B cell (primary cell): ENCODE data around the gene TBCB. TPM values are rescaled to one million over a fixed set of nuclear protein-coding genes. Genes with fewer than 3 reads are reported as not detected.

Experiments
- ATAC-seq: fragments of 200-7000 bp; cut with Tn5 transposase; one replicate; pipeline ENCODE4 v1.10.0; 2021; ENCODE audit warnings: low read depth, mild to moderate bottlenecking, moderate number of reproducible peaks, moderate library complexity
- CTCF ChIA-PET: fragments of 350-600 bp; sonication (Branson Sonifier 250); formaldehyde crosslinking; loops from one replicate; lab custom pipeline; 2021; ENCODE audit warnings: antibody characterized with exemption, inconsistent platforms; lab: Charles Lee
- POLR2A ChIA-PET: fragments of 350-600 bp; sonication (Branson Sonifier 250); formaldehyde crosslinking; loops from one replicate; lab custom pipeline; 2021; ENCODE audit warnings: antibody characterized with exemption; lab: Charles Lee
- DNase-seq: peaks from one replicate; pipeline ENCODE4 v3.0.0; 2013
- H2AFZ ChIP-seq: 2 replicates; pipeline ENCODE4 v1.6.1; 2012; ENCODE audit warnings: mild to moderate bottlenecking, low read depth, low read length; ENCODE audit not compliant: insufficient read depth, poor library complexity, severe bottlenecking
- H3K27ac ChIP-seq, 2 donors: 1 replicate in 1 of 2; 2 replicates in 1 of 2; pipeline ENCODE4 v1.5.1; 2012 to 2013; ENCODE audit warnings: low read length in 2 of 2, mild to moderate bottlenecking in 2 of 2, moderate library complexity in 1 of 2
- H3K27me3 ChIP-seq, 4 experiments: fragments of 200-600 bp in 1 of 4; sonication (generic) in 1 of 4; replicated peaks in 1 of 4; 1 replicate in 2 of 4; 2 replicates in 2 of 4; pipeline versions ENCODE4 v1.6.1 to v1.7.0; 2013 to 2016; ENCODE audit warnings: low read length in 3 of 4, mild to moderate bottlenecking in 2 of 4, mixed read lengths in 1 of 4, moderate library complexity in 1 of 4; ENCODE audit not compliant: insufficient read depth in 4 of 4, control insufficient read depth in 3 of 4; ENCODE audit errors: control extremely low read depth in 1 of 4
- H3K36me3 ChIP-seq, 2 experiments: replicated peaks in 1 of 2; 1 replicate in 1 of 2; 2 replicates in 1 of 2; pipeline versions ENCODE4 v1.6.1 to v1.7.1; 2013; ENCODE audit warnings: low read length in 1 of 2; ENCODE audit not compliant: insufficient read depth in 2 of 2, control insufficient read depth in 1 of 2; ENCODE audit errors: control extremely low read depth in 1 of 2, extremely low read depth in 1 of 2
- H3K4me1 ChIP-seq, 2 donors: fragments of 200-600 bp in 1 of 2; sonication (generic) in 1 of 2; 1 replicate in 1 of 2; 2 replicates in 1 of 2; pipeline versions ENCODE4 v1.5.1 to v1.6.1; 2013 to 2017; ENCODE audit warnings: low read length in 2 of 2; ENCODE audit not compliant: control insufficient read depth in 2 of 2, insufficient read depth in 2 of 2
- H3K4me2 ChIP-seq: replicated peaks from 2 replicates; pipeline ENCODE3; 2012; ENCODE audit warnings: mild to moderate bottlenecking, low read depth, low read length; ENCODE audit not compliant: poor library complexity, severe bottlenecking
- H3K4me3 ChIP-seq, 5 experiments: fragments of 200-600 bp in 1 of 5; sonication (generic) in 1 of 5; 1 replicate in 3 of 5; 2 replicates in 2 of 5; pipeline versions ENCODE4 v1.5.1 to v1.7.0; 2011 to 2016; ENCODE audit warnings: low read length in 4 of 5, mild to moderate bottlenecking in 4 of 5, low read depth in 2 of 5, control low read depth in 1 of 5, moderate library complexity in 1 of 5; ENCODE audit not compliant: insufficient read depth in 1 of 5; ENCODE audit errors: control extremely low read depth in 1 of 5, extremely low read depth in 1 of 5
- H3K79me2 ChIP-seq: fragments of 200-600 bp; sonication (generic); one replicate; pipeline ENCODE4 v1.6.0; 2016; ENCODE audit warnings: low read length; ENCODE audit not compliant: control insufficient read depth, insufficient read depth
- H3K9ac ChIP-seq: fragments of 200-600 bp; sonication (generic); 2 replicates; pipeline ENCODE4 v1.6.1; 2017; ENCODE audit warnings: mild to moderate bottlenecking, low read length, moderate library complexity
- H3K9me3 ChIP-seq, 3 donors: one replicate each; pipeline versions ENCODE4 v1.6.1 to v1.7.1; 2013; ENCODE audit warnings: low read length in 2 of 3; ENCODE audit not compliant: control insufficient read depth in 2 of 3, insufficient read depth in 1 of 3; ENCODE audit errors: control extremely low read depth in 1 of 3
- H4K20me1 ChIP-seq: 2 replicates; pipeline ENCODE4 v1.6.0; 2012; ENCODE audit warnings: mild to moderate bottlenecking, low read length; ENCODE audit not compliant: insufficient read depth, control insufficient read depth, poor library complexity, severe bottlenecking
- H3K27ac Mint-ChIP-seq: one replicate; pipeline ENCODE4 v1.8.0; 2021; ENCODE audit warnings: mixed read lengths
- H3K27me3 Mint-ChIP-seq: one replicate; pipeline ENCODE4 v1.8.0; 2021; ENCODE audit warnings: mixed read lengths
- H3K4me1 Mint-ChIP-seq: one replicate; pipeline ENCODE4 v1.8.0; 2021; ENCODE audit warnings: mixed read lengths
- H3K4me3 Mint-ChIP-seq: one replicate; pipeline ENCODE4 v1.8.0; 2021; ENCODE audit warnings: mixed read lengths
- H3K9me3 Mint-ChIP-seq: one replicate; pipeline ENCODE4 v1.8.0; 2022; ENCODE audit warnings: mixed read lengths; ENCODE audit not compliant: insufficient read depth
- EZH2 ChIP-seq: IDR thresholded peaks from 2 replicates; pipeline ENCODE4 v1.6.1; 2012; ENCODE audit warnings: borderline replicate concordance, low read depth, mild to moderate bottlenecking, moderate library complexity, low read length; ENCODE audit not compliant: insufficient read depth, poor library complexity, severe bottlenecking
- WGBS: methylation state at CpG from one replicate; pipeline ENCODE4 v1.1.5; 2013; ENCODE audit warnings: missing lambda C conversion rate; ENCODE audit not compliant: insufficient coverage; 5-methylcytosine and 5-hydroxymethylcytosine counted together
- intact Hi-C: fragments of 100-400 bp; cut with micrococcal nuclease; formaldehyde crosslinking; loops from one replicate; pipeline ENCODE4 v1.10.0; 2022
- polyA plus RNA-seq: library from polyadenylated mRNA; depleted of rRNA; stranded (reverse); fragments of >200 nt; gene quantifications from 2 replicates; pipeline ENCODE4 v1.2.3, GENCODE V29; 2012
- total RNA-seq, 2 donors: library from RNA; stranded (reverse); fragments of 120-200 nt in 1 of 2; gene quantifications; 1 replicate in 1 of 2; 2 replicates in 1 of 2; pipeline versions ENCODE4 v1.2.3 to v1.2.4, GENCODE V29; 2013 to 2022
- TF ChIP-seq, protein P1 (sequence below): fragments of 200-600 bp; IDR thresholded peaks from one replicate; pipeline ENCODE4 v1.8.0; 2022; ENCODE audit warnings: antibody characterized with exemption, mild to moderate bottlenecking

The TBCB gene
- total and polyA plus RNA-seq, 2 donors (not counting 1 experiment from before 2014, with no cell fraction given): 148 to 187 TPM

DNA sequence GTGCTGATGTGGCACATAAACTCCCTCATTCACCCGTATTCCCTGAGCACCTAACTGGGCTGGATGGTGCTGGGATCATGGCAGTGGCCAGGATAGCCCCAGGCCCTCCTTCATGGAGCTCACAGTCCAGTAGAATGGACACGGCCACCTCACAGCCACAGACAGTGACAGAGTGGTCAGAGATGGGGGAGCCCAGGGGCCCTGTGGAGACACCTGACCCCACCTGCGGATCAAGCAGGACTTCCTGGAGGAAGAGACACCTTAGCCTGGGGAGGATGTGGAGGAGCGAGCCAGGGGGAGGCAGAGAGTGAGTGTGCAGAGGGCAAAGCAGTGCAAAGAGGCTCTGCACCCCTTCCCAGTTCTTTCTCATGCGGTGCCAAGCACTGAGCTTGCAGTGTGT, 25.4 kb upstream of the TBCB start:
- intact Hi-C loops: no loop called here
- Mint-ChIP-seq H3K4me1 (no peaks in the 10 kb centered on the region), H3K27me3 (no peaks in the 10 kb centered on the region), H3K27ac (no peak overlapping the region), H3K9me3 (no peaks in the 10 kb centered on the region), H3K4me3 (no peak overlapping the region)
- ATAC-seq (no peak), DNase-seq (no peak)
- no peak overlapping the region for H2AFZ ChIP-seq
- 100% methylated on average over 2 of the region's 5 CpGs for WGBS
- H3K4me2 ChIP-seq: no peak overlapping the region
- no peak overlapping the region for H3K9ac ChIP-seq
- no peaks in the 10 kb centered on the region for H3K79me2 ChIP-seq
- no peaks in the 10 kb centered on the region for H3K36me3 ChIP-seq
- ChIA-PET POLR2A (no interaction called here), CTCF (interaction anchor here (1.0 kb wide), 1 partner anchor 38 kb away, joined by 4 read pairs; no protein-coding TSS in a partner anchor)
- no peak overlapping the region for H3K4me3 ChIP-seq
- H3K4me1 ChIP-seq: no peaks in the 10 kb centered on the region
- H3K27me3 ChIP-seq: no peaks in the 10 kb centered on the region
- no peak overlapping the region for H3K27ac ChIP-seq
- H4K20me1 ChIP-seq: no peaks in the 10 kb centered on the region
- TF ChIP-seq, protein P1, sequence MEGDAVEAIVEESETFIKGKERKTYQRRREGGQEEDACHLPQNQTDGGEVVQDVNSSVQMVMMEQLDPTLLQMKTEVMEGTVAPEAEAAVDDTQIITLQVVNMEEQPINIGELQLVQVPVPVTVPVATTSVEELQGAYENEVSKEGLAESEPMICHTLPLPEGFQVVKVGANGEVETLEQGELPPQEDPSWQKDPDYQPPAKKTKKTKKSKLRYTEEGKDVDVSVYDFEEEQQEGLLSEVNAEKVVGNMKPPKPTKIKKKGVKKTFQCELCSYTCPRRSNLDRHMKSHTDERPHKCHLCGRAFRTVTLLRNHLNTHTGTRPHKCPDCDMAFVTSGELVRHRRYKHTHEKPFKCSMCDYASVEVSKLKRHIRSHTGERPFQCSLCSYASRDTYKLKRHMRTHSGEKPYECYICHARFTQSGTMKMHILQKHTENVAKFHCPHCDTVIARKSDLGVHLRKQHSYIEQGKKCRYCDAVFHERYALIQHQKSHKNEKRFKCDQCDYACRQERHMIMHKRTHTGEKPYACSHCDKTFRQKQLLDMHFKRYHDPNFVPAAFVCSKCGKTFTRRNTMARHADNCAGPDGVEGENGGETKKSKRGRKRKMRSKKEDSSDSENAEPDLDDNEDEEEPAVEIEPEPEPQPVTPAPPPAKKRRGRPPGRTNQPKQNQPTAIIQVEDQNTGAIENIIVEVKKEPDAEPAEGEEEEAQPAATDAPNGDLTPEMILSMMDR: no peak
- TF ChIP-seq EZH2: no peak
- H3K9me3 ChIP-seq: no peaks in the 10 kb centered on the region

DNA sequence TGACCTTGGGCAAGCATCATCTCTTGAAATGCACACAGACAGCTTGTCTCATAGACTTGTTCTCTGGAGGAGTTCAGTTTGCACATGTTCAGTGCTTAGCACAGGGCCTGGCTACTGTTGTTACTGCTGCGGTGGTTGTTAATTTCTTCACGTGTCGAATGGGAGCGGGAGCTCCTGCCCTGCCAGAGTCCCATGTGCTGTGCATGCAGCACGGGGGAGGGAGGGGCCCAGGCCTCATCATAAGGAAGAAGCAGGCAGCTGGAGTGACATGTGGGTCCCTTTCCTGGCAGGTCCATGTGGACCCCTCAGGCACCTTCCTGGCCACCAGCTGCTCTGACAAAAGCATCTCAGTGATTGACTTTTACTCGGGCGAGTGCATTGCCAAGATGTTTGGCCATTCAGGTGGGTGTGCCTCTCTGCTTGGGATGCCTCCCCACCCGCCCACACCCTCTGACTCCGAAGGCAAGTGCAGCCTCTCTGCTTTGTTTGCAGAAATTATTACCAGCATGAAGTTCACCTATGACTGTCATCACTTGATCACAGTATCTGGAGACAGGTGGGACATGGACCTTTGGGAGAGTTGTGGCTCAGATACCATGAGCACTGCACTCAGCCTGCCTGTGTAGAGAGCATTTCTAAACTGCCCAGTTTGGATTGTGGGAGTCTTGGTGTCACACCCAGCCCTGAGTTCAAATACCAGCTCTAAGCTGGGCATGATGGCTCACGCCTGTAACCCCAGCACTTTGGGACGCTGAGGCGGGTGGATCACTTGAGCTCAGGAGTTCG, 24.2 kb upstream of the TBCB start:
- no peak overlapping the region for H3K4me3 Mint-ChIP-seq
- Histone ChIP-seq H3K9me3 (no peaks in the 10 kb centered on the region), H3K79me2 (no peaks in the 10 kb centered on the region), H3K27me3 (no peaks in the 10 kb centered on the region), H4K20me1 (no peaks in the 10 kb centered on the region), H3K9ac (no peak overlapping the region), H3K36me3 (no peaks in the 10 kb centered on the region), H3K4me3 (no peak overlapping the region), H3K4me1 (no peaks in the 10 kb centered on the region), H3K4me2 (no peak overlapping the region), H3K27ac (no peak overlapping the region), H2AFZ (no peak overlapping the region)
- no peaks in the 10 kb centered on the region for H3K4me1 Mint-ChIP-seq
- 99% methylated on average over 10 of the region's 13 CpGs for WGBS
- ChIA-PET POLR2A (no interaction called here), CTCF (interaction anchor here (1.0 kb wide), 1 partner anchor 37 kb away, joined by 4 read pairs; no protein-coding TSS in a partner anchor)
- ATAC-seq (no peak), DNase-seq (no peak)
- TF ChIP-seq, protein P1: no peak
- intact Hi-C loops: no loop called here
- H3K27me3 Mint-ChIP-seq: no peaks in the 10 kb centered on the region
- H3K27ac Mint-ChIP-seq: no peak overlapping the region
- H3K9me3 Mint-ChIP-seq: no peaks in the 10 kb centered on the region
